ENCODE measurements around the gene RAD23A.
"Not testable (repeated sequence)": the region's sequence is repeated elsewhere in the genome, so short reads cannot be mapped to it uniquely, and the experiment has no call there.

The RAD23A gene

DNA sequence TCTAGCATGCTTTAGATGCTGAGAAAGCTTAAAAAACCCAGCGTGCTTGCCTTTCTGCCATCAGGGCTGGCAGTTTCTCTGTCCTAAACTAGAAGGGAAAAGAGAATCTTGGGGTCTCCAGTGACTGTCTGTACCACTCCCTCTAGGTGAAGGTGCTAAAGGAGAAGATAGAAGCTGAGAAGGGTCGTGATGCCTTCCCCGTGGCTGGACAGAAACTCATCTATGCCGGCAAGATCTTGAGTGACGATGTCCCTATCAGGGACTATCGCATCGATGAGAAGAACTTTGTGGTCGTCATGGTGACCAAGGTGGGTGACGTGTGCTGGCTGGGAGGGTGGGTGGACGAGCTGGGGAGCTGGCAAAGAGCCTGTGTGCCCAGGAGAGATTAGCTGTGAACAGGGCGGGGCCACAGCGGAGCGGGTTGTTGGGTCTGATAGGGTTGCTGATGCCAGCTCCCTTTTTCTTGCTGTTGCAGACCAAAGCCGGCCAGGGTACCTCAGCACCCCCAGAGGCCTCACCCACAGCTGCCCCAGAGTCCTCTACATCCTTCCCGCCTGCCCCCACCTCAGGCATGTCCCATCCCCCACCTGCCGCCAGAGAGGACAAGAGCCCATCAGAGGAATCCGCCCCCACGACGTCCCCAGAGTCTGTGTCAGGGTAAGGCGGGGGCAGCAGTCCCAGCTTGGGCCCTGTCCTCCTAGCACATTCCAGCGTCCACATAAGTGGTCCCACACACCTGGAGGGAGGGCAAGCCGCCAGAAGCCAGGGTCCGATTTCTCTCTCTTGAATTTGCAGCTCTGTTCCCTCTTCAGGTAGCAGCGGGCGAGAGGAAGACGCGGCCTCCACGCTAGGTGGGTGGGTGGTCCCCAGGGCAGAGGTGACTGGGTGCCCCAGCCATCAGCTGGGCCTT lies 2.3 kb downstream of the RAD23A start:
- no peak overlapping the region for H3K27ac Mint-ChIP-seq
- H3K9me3 Mint-ChIP-seq, result no peaks in the 10 kb centered on the region
- H3K27me3 Mint-ChIP-seq (ENCODE audit: low read depth), result peaks cover 4% of the 10 kb centered on the region
- peaks cover 20% of the 10 kb centered on the region for H3K4me1 Mint-ChIP-seq
- TF ChIP-seq, protein P1, sequence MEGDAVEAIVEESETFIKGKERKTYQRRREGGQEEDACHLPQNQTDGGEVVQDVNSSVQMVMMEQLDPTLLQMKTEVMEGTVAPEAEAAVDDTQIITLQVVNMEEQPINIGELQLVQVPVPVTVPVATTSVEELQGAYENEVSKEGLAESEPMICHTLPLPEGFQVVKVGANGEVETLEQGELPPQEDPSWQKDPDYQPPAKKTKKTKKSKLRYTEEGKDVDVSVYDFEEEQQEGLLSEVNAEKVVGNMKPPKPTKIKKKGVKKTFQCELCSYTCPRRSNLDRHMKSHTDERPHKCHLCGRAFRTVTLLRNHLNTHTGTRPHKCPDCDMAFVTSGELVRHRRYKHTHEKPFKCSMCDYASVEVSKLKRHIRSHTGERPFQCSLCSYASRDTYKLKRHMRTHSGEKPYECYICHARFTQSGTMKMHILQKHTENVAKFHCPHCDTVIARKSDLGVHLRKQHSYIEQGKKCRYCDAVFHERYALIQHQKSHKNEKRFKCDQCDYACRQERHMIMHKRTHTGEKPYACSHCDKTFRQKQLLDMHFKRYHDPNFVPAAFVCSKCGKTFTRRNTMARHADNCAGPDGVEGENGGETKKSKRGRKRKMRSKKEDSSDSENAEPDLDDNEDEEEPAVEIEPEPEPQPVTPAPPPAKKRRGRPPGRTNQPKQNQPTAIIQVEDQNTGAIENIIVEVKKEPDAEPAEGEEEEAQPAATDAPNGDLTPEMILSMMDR (IDR thresholded peaks at IDR 0.05; ENCODE audit: unreplicated experiment in 3 of 3), result no peak
- peaks cover 64% of the 10 kb centered on the region for H3K36me3 Mint-ChIP-seq (ENCODE audit: low read depth)
- peak overlapping the region; percentile 50 to 93 (median 57) for H3K4me3 Mint-ChIP-seq

DNA sequence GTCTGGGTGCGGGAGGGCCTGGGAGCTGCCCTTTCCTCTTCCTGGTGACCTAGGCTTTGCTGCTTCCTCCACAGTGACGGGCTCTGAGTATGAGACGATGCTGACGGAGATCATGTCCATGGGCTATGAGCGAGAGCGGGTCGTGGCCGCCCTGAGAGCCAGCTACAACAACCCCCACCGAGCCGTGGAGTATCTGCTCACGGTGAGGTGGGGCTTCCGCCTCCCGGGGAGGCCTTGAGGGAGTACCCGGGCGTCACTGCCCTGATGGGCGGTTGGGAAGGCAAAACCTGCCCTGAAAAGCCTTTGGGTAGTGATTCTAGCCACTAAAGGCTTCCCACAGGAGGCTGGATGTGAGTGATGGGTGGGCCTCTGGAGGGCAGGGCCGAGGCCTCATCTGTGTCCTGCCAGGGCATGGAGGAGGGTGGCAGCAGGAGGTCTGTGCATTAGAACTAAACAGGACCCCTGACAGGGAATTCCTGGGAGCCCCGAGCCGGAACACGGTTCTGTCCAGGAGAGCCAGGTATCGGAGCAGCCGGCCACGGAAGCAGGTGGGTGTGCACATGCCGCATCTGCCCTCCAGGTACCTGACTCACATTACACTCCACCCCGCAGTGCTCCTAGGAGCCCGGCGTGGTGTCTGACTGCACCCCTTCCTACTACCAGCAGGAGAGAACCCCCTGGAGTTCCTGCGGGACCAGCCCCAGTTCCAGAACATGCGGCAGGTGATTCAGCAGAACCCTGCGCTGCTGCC lies 3.1 kb downstream of the RAD23A start:
- Mint-ChIP-seq H3K27ac (no peak overlapping the region), H3K9me3 (no peaks in the 10 kb centered on the region), H3K36me3 (ENCODE audit: low read depth) (peaks cover 55% of the 10 kb centered on the region), H3K27me3 (ENCODE audit: low read depth) (peaks cover 4% of the 10 kb centered on the region), H3K4me3 (peak overlapping the region; percentile 46 to 57 (median 50)), H3K4me1 (peaks cover 28% of the 10 kb centered on the region)
- TF ChIP-seq, protein P1 (IDR thresholded peaks at IDR 0.05; ENCODE audit: unreplicated experiment in 3 of 3), result no peak

DNA sequence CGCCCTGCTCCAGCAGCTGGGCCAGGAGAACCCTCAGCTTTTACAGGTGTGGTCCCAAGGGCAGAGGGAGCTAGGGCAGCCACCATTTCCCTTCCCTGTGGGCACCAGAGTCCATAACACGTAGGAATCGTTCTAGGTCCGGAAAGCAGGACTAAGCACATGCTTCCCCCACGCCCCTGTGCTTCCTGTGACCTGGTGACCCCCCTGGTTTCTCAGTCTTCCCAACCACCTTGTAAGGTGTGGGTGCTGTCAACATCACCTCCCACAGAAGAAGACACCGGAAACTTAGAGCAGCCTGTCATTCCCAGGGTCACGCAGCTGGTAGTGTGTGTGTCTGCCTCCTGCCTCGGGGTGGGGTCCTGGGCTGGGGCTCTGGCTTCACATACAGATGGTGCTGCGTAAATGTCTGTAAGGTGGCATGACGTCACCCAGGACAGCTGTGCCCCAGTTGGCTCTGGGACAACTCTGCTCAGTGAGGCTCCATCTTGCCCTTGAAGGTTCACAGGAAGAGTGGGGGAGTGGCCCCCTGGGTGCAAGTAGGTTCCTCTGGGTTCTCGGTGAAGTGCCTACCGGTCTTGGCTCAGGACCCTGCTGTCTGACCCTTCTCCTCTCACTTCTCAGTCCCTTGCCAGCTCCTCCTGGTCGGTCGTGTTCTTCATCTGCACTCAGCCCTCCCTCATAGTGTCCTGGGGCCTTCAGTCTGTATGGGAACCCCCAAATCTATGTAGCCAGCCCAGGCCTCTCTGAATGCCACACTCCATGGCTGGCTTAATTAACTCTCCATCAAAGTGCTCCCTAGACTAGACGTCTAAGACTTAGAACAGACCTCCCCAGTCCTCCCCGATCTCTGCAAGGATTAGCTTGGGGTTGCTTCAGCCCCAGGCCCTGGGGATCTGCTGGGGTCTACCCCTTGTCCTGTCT lies 4.0 kb downstream of the RAD23A start:
- Mint-ChIP-seq H3K4me3 (peak overlapping the region; percentile 59 to 79 (median 71)), H3K9me3 (no peaks in the 10 kb centered on the region), H3K27ac (peak overlapping the region in 2 of 3 experiments; percentile 40 to 48), H3K27me3 (ENCODE audit: low read depth) (peaks cover 4% of the 10 kb centered on the region), H3K36me3 (ENCODE audit: low read depth) (peaks cover 52% of the 10 kb centered on the region), H3K4me1 (peaks cover 35% of the 10 kb centered on the region)
- TF ChIP-seq, protein P1 (IDR thresholded peaks at IDR 0.05; ENCODE audit: unreplicated experiment in 3 of 3), result no peak

GRCh38 chr19:12952050-12952449 lies 6.4 kb downstream of the RAD23A start:
- H3K4me3 Mint-ChIP-seq, result peak overlapping the region; percentile 8 to 52 (median 34)
- peaks cover 40% of the 10 kb centered on the region for H3K4me1 Mint-ChIP-seq
- H3K9me3 Mint-ChIP-seq; H3K27me3 Mint-ChIP-seq (ENCODE audit: low read depth): not testable (repeated sequence)
- peak overlapping the region in 2 of 3 experiments; percentile 81 to 91 for H3K27ac Mint-ChIP-seq
- peaks cover 59% of the 10 kb centered on the region for H3K36me3 Mint-ChIP-seq (ENCODE audit: low read depth)

GRCh38 chr19:12952488-12953137 lies 7.0 kb downstream of the RAD23A start:
- TF ChIP-seq, protein P1 (IDR thresholded peaks at IDR 0.05; ENCODE audit: unreplicated experiment in 3 of 3), result no peak
- Mint-ChIP-seq H3K4me3 (peak overlapping the region in 2 of 3 experiments; percentile 34 to 37), H3K9me3 (no peaks in the 10 kb centered on the region), H3K27me3 (ENCODE audit: low read depth) (no peaks in the 10 kb centered on the region), H3K27ac (peak overlapping the region; percentile 81 to 91 (median 84)), H3K4me1 (peaks cover 40% of the 10 kb centered on the region), H3K36me3 (ENCODE audit: low read depth) (peaks cover 57% of the 10 kb centered on the region)

Measured in nephron (organoid).